Measurements from ENCODE around the gene CIB4. TPM values are rescaled to one million over a fixed set of nuclear protein-coding genes. Genes with fewer than 3 reads are reported as not detected.

Gene CIB4
- total RNA-seq, 2 experiments from 2014 or later, result not detected

- peaks cover 9% of the 10 kb centered on the region for H3K4me1 Mint-ChIP-seq (ENCODE audit: low read depth)
- no peaks in the 10 kb centered on the region for H3K9me3 Mint-ChIP-seq
- H3K27me3 Mint-ChIP-seq (ENCODE audit: low read depth), result peaks cover 47% of the 10 kb centered on the region
- H3K4me3 Mint-ChIP-seq, result no peak overlapping the region
- H3K27ac Mint-ChIP-seq, result no peak overlapping the region
- no peaks in the 10 kb centered on the region for H3K36me3 Mint-ChIP-seq (ENCODE audit: low read depth)
- intact Hi-C loops (cut with micrococcal nuclease), result no loop called here
- no peak for DNase-seq
- CTCF ChIA-PET, result interaction anchor here (1.5 to 4.3 kb wide), 2 partner anchors 10 to 15 kb away, joined by 5 to 15 read pairs; no protein-coding TSS in a partner anchor
Observed at GRCh38 chr2:26562811-26563645, 78.1 kb downstream of the CIB4 start.

DNA sequence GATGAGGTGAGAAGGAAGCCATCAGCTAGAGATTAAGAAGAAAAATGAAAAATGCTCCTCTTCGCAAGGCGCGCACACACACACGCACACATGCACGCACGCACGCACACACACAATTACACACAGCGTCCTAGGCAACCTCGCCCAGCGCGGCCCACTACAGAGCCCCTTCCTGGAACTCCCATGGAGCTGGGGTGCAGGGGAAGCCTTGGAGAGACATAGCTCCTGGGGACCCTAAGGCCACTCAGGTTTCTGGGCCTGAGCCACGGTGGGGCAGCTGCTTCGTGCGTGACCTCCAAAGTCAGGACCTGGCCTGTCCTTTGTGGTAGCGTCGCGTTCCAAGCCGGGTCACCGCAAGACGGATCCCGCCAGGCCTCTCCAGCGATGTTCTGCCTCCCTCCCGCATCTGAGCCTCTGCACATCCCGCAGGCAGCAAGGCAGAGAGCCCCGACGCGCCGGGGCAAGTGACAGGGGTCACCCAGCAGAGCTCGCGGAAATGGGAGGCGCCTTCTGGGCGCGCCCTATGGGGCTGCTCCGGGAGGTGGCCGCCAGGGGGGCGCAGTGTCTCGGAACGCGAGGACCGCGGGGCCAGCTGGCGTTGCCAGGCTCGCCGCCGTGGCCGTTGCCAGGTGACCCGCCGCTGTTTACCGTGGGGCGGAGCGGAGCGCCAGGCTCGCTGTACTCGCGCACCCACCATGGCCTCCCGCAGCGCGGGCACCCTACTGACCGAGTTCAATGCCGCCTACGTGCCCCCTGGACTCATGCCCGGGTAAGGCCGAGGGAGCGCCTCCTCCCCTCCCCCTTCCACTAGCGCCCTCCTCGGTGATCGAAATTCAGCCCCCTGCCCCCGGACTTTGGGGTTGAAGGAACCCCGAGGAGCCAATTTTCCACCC lies 79.0 kb downstream of the CIB4 start:
- Mint-ChIP-seq H3K9me3 (no peaks in the 10 kb centered on the region), H3K4me3 (peak overlapping the region; percentile 43), H3K27me3 (ENCODE audit: low read depth) (peaks cover 54% of the 10 kb centered on the region), H3K36me3 (ENCODE audit: low read depth) (no peaks in the 10 kb centered on the region), H3K4me1 (ENCODE audit: low read depth) (peaks cover 9% of the 10 kb centered on the region), H3K27ac (no peak overlapping the region)
- peak; percentile 38 for DNase-seq
- intact Hi-C loops (cut with micrococcal nuclease), result no loop called here
- CTCF ChIA-PET, result interaction anchor here (0.5 to 1.5 kb wide), 2 partner anchors 9 to 12 kb away, joined by 3 to 5 read pairs; no protein-coding TSS in a partner anchor

- CTCF ChIA-PET, result interaction anchor here (1.5 kb wide), 1 partner anchor 8 kb away, joined by 5 read pairs; no protein-coding TSS in a partner anchor
Observed at GRCh38 chr2:26561376-26561775, 79.8 kb downstream of the CIB4 start.

DNA sequence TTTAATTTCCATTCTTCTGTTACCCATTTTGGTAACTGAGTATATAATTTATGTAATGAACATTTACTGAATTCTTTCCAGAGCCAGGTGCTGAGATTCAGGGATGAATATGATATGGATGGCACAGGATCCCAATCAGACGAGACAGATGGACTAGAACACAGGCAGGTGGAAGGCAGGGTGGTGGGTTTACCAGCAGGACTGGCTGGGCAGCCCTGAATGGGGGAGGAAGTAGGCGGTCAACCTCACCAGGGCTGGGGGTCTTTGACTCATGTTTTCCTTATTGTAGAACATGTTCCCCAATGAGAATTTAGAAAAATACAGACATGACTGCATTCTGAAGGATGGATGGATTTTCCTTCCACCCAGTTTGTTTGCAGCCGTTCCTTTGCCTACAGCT lies 80.3 kb downstream of the CIB4 start:
- intact Hi-C loops (cut with micrococcal nuclease), result no loop called here
- Mint-ChIP-seq H3K27me3 (ENCODE audit: low read depth) (peaks cover 54% of the 10 kb centered on the region), H3K36me3 (ENCODE audit: low read depth) (no peaks in the 10 kb centered on the region), H3K4me3 (no peak overlapping the region), H3K4me1 (ENCODE audit: low read depth) (peaks cover 9% of the 10 kb centered on the region), H3K9me3 (no peaks in the 10 kb centered on the region), H3K27ac (no peak overlapping the region)
- no peak for DNase-seq
- CTCF ChIA-PET, result no interaction called here

More at GRCh38 chr2:26561376-26561775, 79.8 kb downstream of the CIB4 start:
- no peaks in the 10 kb centered on the region for H3K36me3 Mint-ChIP-seq (ENCODE audit: low read depth)
- H3K9me3 Mint-ChIP-seq, result no peaks in the 10 kb centered on the region
- no peak overlapping the region for H3K27ac Mint-ChIP-seq
- no peak overlapping the region for H3K4me3 Mint-ChIP-seq
- intact Hi-C loops (cut with micrococcal nuclease), result no loop called here
- no peak for DNase-seq
- H3K4me1 Mint-ChIP-seq (ENCODE audit: low read depth), result peaks cover 9% of the 10 kb centered on the region
- H3K27me3 Mint-ChIP-seq (ENCODE audit: low read depth), result peaks cover 54% of the 10 kb centered on the region

- no peaks in the 10 kb centered on the region for H3K9me3 Mint-ChIP-seq
- H3K27ac Mint-ChIP-seq, result no peak overlapping the region
- H3K27me3 Mint-ChIP-seq (ENCODE audit: low read depth), result peaks cover 51% of the 10 kb centered on the region
- H3K4me3 Mint-ChIP-seq, result no peak overlapping the region
- no peaks in the 10 kb centered on the region for H3K36me3 Mint-ChIP-seq (ENCODE audit: low read depth)
- no peak for DNase-seq
- intact Hi-C loops (cut with micrococcal nuclease), result no loop called here
- CTCF ChIA-PET, result no interaction called here
- peaks cover 9% of the 10 kb centered on the region for H3K4me1 Mint-ChIP-seq (ENCODE audit: low read depth)
Observed at GRCh38 chr2:26559556-26559955, 81.6 kb downstream of the CIB4 start.

GRCh38 chr2:26559044-26559405 lies 82.1 kb downstream of the CIB4 start:
- no peaks in the 10 kb centered on the region for H3K36me3 Mint-ChIP-seq (ENCODE audit: low read depth)
- CTCF ChIA-PET, result interaction anchor here (1.5 kb wide), 1 partner anchor 19 kb away, joined by 4 read pairs; no protein-coding TSS in a partner anchor
- no peaks in the 10 kb centered on the region for H3K9me3 Mint-ChIP-seq

DNA sequence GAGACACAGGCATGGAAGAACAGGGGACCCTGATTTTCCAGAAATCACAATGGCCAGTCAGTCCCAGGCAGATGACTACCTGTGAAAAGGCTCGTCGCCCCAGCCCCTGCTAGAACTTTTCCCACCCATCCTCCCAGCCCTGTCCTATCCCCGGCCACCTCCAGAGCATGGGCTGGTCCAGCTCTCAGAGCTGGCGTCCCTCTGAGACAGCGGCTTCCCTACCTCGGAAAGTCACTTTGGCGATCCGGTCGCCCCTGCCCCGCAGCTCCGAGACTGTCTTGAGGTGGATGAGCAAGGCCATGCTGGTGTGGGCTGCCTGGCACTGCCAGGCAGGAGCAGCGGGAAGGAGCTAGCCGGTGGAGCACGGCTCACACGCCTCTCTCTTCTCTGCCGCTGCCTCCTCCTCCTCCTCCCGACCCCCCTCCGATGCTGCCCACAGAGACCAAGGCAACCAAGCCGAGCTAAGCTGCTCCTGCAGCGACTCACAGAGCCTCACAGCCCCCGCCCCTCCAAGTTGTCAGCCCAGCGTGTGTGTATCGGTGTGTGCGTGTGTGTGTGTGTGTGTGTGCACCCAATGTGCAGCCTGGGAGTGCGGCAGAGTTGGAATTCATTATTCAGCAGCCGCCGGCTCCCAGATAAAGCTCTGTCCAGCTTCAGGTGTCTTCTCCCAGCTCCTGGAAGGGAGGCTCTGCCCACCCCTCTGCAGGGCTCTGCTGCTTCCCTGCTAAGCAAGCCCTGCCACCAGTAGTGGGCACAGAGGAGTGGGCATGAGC lies 82.7 kb downstream of the CIB4 start:
- H3K4me3 Mint-ChIP-seq, result no peak overlapping the region
- CTCF ChIA-PET, result interaction anchor here (1.5 kb wide), 1 partner anchor 19 kb away, joined by 4 read pairs; no protein-coding TSS in a partner anchor

More at GRCh38 chr2:26559044-26559405, 82.1 kb downstream of the CIB4 start:
- Mint-ChIP-seq H3K27ac (no peak overlapping the region), H3K27me3 (ENCODE audit: low read depth) (peaks cover 48% of the 10 kb centered on the region), H3K4me3 (no peak overlapping the region), H3K4me1 (ENCODE audit: low read depth) (peaks cover 9% of the 10 kb centered on the region)
- intact Hi-C loops (cut with micrococcal nuclease), result no loop called here
- DNase-seq, result no peak

DNA sequence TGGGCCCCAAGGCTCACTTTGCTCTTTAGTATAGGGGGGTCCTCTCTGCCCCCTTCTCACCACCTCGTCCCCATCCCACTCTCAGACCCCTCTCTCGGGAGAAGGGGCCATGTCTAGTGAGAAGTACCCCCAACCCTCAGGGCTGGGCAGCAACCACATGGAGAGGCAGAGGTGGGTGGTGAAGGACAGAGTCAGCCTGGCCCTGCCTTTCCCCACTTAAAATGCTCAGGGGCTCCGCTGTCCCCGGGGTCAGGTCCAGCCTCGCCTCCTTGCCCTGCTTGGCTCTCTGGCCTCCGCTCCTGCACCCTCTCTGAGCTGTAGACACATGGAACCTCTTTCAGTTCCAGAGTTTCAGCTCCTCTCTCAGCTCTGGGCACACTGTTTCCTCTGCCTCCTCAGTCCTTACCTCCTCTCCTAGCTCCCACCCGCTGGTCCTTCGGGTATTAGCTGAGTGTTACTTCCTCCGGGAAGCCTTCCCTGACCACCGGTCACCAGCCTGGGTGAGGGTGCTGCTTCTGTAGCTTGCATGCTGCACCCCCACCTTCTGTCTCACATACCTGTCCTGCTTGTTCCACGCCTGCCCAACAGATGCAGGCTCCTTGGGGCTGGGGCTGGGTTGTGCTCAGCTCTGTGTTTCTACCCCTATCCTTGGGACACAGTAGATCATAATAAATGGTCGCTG lies 83.8 kb downstream of the CIB4 start:
- CTCF ChIA-PET, result interaction anchor here (1.5 kb wide), 1 partner anchor 20 kb away, joined by 4 read pairs; no protein-coding TSS in a partner anchor

More for the DNA sequence above, 82.7 kb downstream of the CIB4 start:
- H3K36me3 Mint-ChIP-seq (ENCODE audit: low read depth), result no peaks in the 10 kb centered on the region
- intact Hi-C loops (cut with micrococcal nuclease), result no loop called here
- DNase-seq, result no peak
- no peak overlapping the region for H3K27ac Mint-ChIP-seq
- H3K27me3 Mint-ChIP-seq (ENCODE audit: low read depth), result peaks cover 47% of the 10 kb centered on the region
- H3K4me1 Mint-ChIP-seq (ENCODE audit: low read depth), result peaks cover 9% of the 10 kb centered on the region
- H3K9me3 Mint-ChIP-seq, result no peaks in the 10 kb centered on the region

DNA sequence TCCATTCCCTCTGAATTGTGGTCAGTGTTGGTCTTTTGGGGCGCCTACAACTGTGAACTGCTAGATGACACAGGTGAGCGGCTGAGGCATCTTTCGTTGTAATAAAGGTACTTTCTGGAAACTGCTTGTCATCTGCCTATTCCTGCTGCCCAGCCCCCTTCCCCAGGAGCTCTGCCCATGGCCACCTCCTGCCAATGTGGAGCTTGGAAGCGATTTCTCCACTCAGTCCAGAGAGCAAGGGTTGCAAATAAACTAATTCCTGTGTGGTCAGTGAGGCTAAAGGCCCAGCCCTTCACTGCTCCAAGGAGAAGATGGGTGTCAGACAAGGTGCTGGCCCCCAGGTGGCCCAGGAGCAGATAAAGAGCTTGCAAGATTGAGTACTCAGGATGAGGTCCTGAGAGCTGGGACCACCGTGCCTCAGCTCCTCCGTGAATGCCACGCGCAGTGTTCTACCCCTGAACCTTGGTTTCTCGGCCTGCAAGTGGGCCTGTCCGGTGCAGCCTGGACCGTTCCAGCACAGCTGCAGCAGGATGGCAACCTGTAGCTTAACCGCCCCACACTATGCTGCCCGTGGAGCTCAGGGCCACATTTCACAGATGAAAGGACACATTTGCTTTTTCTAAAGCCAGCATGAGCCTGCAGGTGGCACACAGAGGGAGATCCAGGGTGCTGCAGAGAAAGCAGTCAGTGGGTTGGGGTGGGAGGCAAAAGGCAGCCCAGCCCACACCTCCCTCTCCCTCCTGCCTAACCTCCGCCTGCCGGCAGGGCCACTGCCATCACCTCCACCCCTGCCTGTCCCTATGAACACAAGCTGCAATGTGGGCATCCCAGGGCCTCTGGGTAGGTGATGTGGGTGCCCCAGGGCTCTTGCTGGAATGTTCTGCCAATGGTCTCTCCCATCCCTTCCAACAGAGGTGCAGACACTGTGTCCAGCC lies 84.6 kb downstream of the CIB4 start:
- DNase-seq, result no peak
- intact Hi-C loops (cut with micrococcal nuclease), result no loop called here
- CTCF ChIA-PET, result interaction anchor here (1.0 kb wide), 1 partner anchor 21 kb away, joined by 3 read pairs; no protein-coding TSS in a partner anchor
- Mint-ChIP-seq H3K27me3 (ENCODE audit: low read depth) (peaks cover 37% of the 10 kb centered on the region), H3K9me3 (no peaks in the 10 kb centered on the region), H3K4me1 (ENCODE audit: low read depth) (peaks cover under 1% of the 10 kb centered on the region), H3K36me3 (ENCODE audit: low read depth) (no peaks in the 10 kb centered on the region), H3K27ac (no peak overlapping the region), H3K4me3 (no peak overlapping the region)

More for the DNA sequence above, 83.8 kb downstream of the CIB4 start:
- H3K36me3 Mint-ChIP-seq (ENCODE audit: low read depth), result no peaks in the 10 kb centered on the region
- no peak overlapping the region for H3K27ac Mint-ChIP-seq
- no peak for DNase-seq
- H3K9me3 Mint-ChIP-seq, result no peaks in the 10 kb centered on the region
- H3K4me1 Mint-ChIP-seq (ENCODE audit: low read depth), result peaks cover 4% of the 10 kb centered on the region
- H3K4me3 Mint-ChIP-seq, result no peak overlapping the region
- H3K27me3 Mint-ChIP-seq (ENCODE audit: low read depth), result peaks cover 43% of the 10 kb centered on the region
- intact Hi-C loops (cut with micrococcal nuclease), result no loop called here

- Mint-ChIP-seq H3K27me3 (ENCODE audit: low read depth) (peaks cover 26% of the 10 kb centered on the region), H3K9me3 (no peaks in the 10 kb centered on the region), H3K36me3 (ENCODE audit: low read depth) (no peaks in the 10 kb centered on the region), H3K4me1 (ENCODE audit: low read depth) (no peaks in the 10 kb centered on the region), H3K4me3 (no peak overlapping the region), H3K27ac (no peak overlapping the region)
- CTCF ChIA-PET, result no interaction called here
- intact Hi-C loops (cut with micrococcal nuclease), result no loop called here
- DNase-seq, result no peak
Observed at GRCh38 chr2:26555246-26556133, 85.7 kb downstream of the CIB4 start.

All from activated naive CD4-positive, alpha-beta T cell treated with anti-CD3 and anti-CD28 coated beads for 36 hours (primary cell).